Fibroblast of skin of left quadriceps (primary cell): Measurements from ENCODE around the gene COG2.

ENCODE experiments used
- DNase-seq, 2 experiments: peaks; one replicate each; pipeline ENCODE4 v3.0.0-alpha.2; 2013; ENCODE audit warnings: low read depth in 2 of 2

The COG2 gene

DNA sequence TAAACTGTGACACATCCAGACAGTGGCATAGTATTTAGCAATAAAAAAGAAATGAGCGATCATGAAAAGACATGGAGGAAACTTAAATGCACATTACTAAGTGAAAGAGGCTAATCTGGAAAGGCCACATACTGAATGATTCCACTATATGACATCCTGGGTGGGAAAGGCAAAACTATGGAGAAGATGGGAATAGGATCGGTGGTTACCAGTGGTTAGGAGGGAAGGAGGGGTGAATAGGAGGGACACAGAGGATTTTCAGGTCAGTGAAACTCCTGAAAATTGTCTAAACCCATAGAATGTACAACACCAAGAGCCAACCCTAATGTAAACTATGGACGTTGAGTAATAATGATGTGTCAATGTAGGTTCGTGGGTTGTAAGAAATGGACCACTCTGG is 57.9 kb downstream of the COG2 start:
- no peak for DNase-seq

DNA sequence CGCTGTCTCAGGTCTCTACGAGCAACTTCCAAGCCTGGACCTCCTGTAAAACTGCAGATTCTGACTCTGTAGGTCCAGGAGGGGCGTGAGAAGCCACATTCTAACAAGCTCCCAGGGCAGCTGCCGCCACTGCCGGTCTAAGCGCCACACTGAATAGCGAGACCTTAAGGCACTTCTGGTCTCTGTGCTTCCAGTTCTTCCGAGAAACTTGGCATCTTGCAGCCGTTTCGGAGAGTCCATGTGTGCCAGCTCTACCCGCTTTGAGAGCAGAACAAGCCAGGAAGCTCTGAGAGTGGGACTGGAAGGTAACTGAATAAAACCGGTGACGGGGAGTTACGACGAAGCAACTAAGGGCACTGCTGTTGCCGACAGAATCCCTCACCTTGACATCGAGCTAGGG is 59.2 kb downstream of the COG2 start:
- DNase-seq = no peak

DNA sequence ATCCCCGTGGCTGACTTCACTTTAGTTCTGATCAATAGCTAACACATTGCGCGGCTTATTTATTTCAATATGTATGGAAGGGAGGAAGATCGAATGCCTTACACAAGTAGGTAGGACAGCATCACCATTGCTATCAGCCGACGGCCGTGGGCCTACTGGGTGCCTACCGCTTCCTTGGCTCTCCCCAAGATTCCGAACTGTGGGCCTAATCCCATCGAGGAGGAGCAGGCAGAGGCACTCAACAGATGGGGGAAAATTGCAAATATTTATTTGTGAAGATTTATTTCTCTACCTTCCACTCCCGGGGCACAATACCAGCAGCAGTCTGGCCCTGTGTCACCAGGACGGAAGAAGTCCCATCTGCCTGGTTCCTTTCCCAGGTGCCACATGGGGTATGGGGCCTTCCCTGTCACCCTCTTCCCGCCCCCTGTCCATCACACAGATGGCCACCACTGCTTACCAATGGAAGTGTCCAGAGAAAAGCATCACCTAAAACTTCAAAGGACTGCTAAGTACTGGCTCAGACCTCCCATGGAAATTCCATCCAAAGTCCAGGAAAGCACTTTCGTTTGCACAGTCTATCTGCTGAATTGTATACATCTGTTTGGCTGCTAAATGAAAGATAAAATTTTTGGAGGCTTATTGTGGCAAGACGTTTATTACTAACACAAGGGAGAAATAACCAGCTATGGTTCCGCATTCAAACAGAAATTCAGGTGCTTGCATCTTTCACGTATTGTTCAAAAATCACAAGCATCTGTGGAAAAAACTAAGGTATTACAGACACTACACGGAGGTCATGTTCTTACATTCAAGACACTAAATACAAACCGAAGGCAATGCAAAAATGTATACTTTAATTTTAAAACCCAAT is 59.9 kb downstream of the COG2 start:
- no peak for DNase-seq

DNA sequence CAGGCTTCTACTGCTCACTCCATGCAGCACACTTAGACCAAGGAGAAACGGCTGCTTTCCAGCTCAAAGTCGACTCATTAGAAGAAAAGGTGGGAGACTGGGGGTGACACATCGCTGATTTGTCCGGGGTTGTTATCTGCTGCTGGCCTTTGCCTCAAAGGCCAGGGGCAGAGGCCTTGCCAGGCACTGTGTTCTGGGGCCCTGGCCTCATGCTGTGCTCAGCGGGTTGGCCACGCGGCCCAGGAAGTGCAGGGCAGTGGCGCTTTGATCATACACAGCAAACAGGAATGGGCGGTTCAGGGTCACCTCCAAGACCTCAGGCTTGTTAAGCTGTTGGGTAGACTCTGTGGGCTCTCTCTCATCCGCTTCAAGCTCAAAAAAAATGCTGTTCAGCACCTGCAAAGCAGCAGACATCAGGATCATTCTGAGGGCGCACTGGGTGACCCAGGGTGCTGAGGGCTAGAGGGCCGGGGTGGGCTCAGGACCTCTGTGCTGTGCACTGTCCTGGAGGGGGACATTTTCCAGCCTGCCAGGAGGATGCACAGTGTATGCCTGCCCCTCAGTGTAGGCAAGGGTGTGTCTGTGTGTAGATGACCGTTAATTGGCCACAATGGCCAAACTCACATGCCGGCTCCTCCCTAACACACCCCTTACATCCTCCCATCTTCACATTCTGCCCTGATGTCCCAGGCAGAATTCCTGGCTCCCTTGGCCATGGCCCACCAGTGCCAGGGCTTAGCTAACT is 60.8 kb downstream of the COG2 start:
- DNase-seq = no peak

DNA sequence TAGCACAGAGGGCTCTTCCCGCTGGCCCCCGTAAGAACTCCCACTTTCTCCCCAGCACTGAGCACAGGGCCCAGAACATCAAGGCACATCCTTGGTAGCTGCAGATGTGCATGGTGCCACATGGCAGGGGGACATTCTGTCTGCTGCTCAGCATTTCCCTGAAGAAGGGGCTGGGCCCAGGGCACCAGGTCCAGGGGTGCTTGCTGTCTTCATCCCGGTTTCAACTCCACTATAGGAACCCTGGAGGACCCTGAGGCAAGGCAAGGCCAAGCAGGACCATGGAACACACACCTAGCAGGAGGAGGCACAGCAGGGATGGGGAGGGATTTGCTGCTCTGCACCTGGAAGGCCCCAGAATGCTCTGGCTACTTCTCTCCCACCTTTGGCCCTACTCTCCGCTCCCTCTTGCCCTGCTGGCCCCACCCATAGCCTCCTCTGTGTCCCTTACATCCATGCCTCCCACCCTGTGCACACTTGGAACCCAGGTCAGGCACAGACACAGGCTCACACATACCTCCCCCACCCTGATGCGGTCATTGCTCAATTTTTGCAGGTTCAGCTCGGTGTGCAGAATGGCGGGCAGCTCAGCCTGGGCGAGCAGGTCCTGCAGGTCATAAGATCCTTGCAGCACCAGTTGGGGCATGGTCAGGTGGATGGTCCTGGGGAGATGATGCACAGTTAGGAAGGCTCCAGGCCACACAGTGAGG is 61.6 kb downstream of the COG2 start:
- DNase-seq = no peak

DNA sequence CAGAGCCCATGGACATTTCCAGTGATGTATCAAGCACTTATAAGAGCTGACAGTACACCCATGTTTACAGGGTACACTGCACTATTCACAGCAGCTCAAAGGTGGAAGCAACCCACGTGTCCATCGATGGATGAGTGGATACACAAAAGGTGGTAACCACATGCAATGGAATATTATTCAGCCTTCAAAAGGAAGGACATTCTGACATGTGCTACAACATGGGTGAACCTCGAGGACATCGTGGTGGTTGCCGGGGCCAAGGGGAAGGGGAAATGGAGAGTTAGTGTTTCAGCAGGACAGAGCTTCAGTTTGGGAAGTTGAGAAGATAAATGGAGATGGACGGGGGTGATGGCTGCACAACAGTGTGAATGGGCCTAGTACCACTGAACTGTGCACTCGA is 62.5 kb downstream of the COG2 start:
- DNase-seq = no peak

DNA sequence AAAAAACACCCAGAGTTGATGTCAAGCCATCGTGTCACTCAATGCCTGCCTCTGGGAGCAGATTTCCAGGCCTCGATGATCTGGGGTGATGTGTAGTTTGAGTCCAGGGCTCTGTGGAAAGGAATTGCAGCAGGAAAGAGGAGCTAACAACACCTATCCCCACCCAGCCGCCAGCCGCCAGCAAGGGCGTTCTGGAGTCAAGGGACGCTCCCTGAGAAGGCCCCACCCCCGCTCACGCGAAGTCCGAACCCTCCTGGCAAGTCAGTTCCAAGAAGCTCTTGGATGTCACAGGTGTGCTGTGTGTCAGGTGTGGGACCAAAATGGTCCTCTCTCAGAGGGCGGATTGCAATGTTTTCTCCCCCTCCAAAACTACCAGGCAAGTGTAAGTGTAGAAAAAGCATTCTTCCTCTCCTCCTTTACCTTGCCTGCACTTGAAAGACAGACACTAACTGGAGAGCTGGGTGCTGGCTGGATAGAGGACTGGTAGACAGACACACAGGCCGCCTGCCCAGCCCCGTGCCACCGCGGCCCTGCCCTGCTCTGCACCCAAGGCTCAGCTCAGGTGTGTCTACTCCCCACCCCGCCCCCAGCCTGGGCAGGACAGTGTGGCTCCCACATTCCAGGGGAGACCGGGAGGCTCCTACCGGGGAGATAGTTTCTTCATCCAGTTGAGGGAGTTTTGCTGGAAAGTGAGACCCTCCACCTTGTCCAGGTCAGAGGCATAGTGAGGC is 63.2 kb downstream of the COG2 start:
- no peak for DNase-seq

DNA sequence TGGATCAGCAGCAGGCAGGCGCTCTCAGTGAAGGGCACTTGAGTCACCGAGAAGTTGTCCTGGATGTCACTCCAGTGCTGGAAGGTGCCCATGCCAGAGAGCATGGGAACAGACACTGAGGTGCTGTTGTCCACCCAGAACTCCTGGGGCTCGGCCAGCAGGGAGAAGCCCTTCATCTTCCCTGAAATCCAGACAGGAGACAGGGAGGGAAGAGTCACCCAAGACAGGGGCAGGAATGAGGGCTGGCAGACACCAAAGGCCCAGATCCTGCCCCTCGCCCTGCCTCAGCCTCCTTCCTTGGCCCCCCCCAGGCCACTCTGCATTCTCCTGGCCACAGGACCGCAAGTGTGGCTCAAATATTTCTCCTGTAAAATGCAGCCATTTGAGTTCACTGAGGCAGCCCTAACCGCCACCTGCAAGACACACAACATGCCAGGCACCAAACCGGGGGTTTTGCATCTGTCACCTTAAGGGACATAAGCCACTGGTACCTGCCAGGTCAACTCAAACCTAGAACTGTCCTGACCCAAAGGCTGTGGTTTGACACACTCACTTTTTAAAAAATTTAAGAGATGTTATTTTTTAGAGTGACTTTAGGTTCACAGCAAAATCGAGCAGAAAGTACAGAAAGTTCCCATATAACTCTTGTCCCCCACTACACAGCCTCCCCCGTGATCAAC is 63.9 kb downstream of the COG2 start:
- no peak for DNase-seq

DNA sequence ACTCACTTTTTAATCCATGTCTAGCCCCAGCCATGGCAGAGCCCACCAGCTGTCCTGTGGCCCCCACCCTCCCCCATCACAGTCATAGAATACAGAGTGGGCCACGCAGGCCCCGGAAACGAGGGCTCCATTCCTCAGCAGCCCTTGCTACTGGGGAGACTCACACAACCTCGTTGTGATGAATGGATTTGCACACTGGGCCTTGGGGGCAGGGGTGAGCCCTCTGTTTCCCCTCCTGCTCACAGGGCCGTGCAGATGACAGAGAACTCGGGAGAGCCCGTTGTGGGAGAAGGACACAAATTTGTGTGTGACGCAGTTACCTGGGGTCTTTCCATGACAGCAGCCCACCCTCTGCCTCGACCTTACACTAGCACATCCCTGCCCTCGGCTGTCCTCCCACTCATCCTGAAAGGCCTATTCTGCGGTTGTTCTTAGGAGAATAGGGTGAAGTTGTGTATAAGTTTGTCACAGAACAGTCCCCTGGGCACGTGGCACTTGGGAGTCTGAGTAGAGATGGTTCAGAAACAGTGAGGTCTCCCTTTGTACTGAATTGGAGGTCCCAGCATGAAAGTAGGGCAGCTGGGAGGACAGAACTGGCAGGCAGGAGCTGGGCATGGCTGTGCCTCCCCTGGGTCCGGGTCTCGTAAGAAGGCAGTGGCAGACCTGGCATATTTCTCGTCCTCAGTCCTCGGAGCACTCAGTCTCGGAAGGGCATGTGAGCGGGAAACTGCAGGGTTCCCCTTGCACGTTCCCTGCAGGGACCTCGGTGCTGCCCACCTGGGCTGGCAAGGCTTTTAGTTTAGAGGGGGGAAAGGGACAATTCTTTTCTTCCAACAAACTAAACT is 64.8 kb downstream of the COG2 start:
- no peak for DNase-seq

DNA sequence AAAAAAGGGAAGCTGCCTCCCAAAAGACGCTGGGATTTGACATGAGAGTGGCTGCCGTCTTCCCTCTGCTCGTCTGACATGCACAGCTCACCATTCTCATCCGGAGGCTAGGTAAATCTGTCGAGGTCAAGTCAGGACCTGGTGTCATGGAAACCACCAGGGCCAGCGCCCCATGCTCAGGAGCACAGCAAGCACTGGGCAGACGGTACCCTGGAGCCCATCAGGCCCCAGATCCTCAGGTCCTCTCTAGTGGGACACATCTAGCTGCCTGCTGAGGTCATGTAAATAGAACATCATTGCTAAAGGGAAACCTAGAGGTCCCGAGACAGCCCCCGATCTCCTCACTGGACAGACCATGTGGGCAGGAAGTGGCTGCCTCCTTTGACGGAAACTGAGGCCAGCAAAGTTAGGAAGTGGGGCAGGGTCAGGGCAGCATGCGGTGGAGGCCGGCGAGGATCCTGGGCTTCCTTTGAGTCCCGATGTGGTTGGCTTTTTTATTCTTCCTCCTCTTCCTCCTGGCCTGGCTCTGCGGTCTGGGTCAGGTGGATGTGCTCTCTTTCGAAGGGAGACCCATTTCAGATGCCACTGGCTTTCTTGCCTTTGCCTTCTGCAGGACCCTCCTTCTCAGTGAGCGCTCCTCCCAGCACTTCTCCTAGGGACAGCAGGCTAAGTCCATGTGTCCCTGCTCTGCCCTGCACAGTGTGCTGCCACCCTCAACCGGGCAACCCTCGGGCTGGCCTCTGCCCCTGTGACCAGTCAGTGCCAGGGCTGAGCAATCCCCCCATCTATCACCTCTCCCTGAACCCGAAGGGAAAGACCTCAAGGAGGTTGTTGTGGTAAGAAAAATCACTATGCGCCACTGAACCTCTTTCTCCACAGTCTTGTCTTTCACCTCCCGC is 65.7 kb downstream of the COG2 start:
- no peak for DNase-seq

DNA sequence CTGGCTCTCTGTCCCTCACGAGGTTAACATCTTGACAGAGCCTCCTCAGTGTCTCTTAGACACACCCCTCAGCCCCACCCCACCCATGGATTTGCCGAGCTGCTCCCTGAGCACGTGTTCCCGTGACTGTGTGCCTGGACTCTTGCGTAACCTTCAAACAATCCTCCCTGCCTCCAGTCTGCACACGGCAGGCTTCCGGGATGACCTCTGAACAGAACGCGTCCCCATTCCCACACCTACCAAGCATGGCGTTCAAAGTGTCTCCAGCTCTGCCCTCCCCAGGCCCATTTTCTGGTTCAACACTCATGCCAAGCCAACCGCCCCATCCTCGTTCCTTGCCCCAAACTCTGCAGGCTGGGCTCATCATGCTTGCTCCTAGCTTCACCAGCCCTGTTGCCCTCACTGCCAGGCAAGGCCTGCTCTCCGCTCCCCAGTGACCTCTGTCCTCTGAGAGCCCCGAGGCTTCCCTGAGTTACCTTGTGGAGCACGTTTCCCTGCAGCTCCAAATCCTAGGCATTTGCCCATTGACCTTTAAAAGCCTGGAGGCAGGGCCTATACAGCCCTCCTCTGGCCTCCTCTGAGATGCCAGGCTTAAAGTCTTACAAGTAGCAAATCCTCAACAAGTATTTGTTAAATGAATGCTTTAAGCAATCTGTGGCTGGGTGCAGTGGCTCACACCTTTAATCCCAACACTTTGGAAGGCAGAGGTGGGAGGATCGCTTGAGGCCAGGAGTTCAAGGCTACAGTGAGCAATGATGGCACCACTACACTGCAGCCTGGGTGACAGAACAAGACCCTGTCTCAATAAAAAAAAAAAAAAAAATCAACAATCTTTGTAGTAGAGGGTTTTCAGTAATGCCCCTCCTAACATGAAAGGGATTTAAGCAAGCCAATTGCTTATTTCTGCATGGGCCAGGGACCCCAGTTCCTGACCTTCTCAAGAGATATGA is 66.6 kb downstream of the COG2 start:
- no peak for DNase-seq

DNA sequence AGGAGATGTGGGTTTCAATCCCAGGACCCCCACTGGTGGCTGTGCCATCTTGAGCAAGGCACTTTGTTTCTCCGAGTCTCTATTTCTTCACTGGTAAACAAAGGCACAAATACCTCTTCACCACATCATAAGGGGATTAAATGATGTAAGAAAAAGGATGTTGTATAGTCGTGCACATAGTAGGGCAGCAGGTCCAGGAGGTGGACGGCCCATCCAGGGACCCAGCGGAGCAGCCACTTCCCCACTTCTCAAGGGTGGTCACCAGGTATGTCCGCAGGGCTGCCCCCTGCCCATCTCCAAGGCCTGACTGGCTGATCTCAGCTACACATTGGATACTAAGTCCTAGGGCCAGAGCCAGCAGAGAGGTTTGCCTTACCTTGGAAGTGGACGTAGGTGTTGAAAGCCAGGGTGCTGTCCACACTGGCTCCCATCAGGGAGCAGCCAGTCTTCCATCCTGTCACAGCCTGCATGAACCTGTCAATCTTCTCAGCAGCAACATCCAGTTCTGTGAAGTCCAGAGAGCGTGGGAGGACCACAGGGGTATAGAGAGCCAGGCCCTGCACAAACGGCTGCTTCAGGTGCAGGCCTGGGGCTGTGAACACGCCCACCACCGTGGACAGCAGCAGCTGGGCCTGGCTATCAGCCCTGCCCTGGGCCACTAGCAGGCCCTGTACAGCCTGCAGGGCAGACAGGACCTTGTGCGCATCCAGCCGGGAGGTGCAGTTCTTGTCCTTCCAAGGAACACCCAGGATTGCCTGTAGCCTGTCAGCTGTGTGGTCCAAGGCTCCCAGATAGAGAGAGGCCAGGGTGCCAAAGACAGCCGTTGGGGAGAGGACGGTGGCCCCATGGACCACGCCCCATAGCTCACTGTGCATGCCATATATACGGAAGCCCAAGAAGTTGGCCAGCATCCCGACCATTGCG is 67.6 kb downstream of the COG2 start:
- no peak for DNase-seq

DNA sequence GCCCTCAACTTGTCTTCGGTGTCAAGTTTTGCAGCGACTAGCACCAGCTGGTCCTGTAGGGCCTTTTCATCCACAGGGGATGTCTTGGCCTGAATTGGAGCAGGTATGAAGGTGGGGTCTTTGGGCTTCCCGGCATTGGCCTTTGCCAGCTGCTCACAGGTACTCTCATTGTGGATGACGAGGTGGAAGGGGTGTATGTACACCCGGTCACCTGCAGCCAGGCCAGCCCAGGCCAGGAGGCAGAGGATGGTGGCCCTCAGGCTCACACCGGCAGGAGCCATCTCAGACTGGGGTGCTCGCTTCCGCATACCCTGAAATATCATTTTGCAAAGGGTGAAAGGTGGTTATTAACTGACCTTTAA is 68.2 kb downstream of the COG2 start:
- DNase-seq = no peak

DNA sequence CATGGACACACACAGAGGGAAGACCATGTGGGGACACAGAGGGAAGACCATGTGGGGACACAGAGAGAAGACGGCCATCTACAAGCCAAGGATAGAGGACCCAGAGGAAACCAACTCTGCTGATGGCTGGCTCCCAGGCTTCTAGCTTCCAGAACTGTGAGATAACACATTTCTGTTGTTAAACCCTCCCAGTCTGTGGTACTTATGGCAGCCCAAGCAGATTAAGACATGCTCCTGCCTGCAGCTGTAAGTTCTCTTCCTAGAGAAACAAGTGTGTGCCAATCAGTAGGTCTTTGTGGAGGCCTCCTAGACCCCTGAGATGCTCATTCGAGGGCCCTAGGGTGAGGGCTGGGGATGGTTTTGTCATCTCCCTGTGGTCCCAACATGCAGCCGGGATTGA is 69.0 kb downstream of the COG2 start:
- DNase-seq = no peak

DNA sequence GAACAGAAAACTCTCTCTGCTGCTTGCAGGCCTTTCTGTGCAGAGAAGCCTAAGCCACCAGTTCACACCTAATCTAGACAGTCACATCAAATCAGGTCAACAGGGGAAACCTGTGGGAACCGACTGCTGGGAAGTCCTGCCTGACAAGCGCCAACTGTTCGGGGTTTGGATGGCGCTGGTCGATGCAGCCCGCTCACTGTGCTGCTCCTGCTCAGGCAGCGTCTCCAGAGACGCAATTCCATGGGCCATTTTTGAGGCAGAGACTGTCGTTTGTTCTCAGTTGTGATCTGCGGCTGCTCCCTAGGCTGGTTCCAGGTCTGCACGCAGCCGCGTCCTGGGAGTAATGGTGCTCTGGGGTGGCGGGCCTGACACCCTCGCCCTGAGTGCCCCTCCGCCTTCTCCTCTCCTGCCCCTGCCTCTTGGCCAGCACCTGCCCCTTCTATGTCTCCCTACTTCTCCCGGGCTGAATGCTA is 70.2 kb downstream of the COG2 start:
- DNase-seq = no peak

DNA sequence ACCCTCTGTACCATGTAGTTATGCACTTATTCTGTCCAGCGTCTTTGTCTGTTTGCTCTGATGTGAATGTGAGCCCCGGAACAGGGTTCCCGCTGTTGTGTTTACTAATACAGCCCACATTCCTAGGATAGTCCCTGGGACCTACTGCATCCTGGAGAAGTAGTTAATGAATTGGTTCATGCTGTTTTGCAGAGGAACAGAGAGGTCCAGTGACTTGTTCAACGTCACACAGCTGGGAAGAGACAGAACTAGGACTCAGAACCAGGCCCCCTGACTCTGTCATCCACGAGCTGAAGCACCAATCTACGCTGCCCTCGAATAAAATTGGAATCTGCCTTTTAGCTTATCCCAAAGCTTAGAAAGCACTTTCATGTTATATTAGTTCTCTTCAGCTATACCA is 70.9 kb downstream of the COG2 start:
- DNase-seq = no peak

DNA sequence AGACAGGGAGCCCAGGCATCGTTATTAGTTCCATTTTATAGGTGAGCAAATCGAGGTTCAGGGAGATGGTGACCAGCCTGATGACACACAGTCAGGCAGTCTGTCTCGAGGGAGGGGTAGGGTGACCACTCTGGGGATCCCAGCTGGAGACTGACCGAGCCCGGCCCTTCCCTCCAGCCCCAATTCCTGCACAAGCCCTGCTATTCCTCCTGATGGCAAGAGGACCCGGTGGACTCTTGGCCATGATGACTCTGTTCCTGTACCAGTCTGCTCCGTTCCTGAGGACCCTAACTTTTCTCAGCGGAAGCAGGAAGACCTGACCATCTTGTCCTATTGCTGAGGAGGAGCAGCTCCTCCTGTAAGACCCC is 71.2 kb downstream of the COG2 start:
- no peak for DNase-seq
